IMR-90 (cell line): ENCODE measurements around the gene FANK1.

ENCODE experiments used
- FOS ChIP-seq: fragments of 150-350 bp; IDR thresholded peaks from 2 replicates; pipeline ENCODE4 v1.6.1; 2016; ENCODE audit warnings: low read depth, low read length
- MAFK ChIP-seq: IDR thresholded peaks from 2 replicates; pipeline ENCODE4 v1.6.1; 2012; ENCODE audit warnings: low read depth, low read length, improper control_type of control experiment
- POLR2A ChIP-seq: IDR thresholded peaks from 2 replicates; pipeline ENCODE4 v1.6.1; 2012; ENCODE audit warnings: mild to moderate bottlenecking, low read depth, low read length
- TF ChIP-seq, protein P1 (sequence below): conservative IDR thresholded peaks from 2 replicates; pipeline ENCODE4 v1.5.1; 2012; ENCODE audit warnings: mild to moderate bottlenecking, low read depth, low read length, improper control_type of control experiment
- TF ChIP-seq, protein P2 (sequence below): fragments of 150-350 bp; IDR thresholded peaks from 2 replicates; pipeline ENCODE4 v1.6.1; 2016; ENCODE audit warnings: low read depth, mild to moderate bottlenecking, low read length, moderate library complexity, borderline replicate concordance

DNA sequence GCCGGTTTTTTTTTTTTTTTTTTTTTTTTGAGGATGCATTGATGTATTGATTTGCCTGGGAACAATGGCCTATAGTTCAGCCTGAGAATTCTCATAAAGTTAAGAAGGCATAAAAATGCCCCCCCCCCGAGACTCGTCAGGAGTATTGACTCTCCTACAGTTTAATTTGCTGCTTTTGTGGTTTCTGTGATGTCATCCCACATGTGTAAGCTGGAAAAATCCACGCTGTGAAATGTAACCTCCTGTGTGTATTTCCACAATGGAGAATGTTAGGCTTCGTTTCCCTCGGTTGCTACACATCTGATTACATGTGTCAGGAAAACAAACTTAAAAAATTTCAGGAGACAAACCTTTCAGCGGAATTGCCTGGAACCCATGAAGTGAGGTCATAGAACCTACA is 117.9 kb downstream of the FANK1 start:
- TF ChIP-seq, protein P1, sequence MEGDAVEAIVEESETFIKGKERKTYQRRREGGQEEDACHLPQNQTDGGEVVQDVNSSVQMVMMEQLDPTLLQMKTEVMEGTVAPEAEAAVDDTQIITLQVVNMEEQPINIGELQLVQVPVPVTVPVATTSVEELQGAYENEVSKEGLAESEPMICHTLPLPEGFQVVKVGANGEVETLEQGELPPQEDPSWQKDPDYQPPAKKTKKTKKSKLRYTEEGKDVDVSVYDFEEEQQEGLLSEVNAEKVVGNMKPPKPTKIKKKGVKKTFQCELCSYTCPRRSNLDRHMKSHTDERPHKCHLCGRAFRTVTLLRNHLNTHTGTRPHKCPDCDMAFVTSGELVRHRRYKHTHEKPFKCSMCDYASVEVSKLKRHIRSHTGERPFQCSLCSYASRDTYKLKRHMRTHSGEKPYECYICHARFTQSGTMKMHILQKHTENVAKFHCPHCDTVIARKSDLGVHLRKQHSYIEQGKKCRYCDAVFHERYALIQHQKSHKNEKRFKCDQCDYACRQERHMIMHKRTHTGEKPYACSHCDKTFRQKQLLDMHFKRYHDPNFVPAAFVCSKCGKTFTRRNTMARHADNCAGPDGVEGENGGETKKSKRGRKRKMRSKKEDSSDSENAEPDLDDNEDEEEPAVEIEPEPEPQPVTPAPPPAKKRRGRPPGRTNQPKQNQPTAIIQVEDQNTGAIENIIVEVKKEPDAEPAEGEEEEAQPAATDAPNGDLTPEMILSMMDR: no peak
- TF ChIP-seq FOS: no peak
- no peak for TF ChIP-seq MAFK
- TF ChIP-seq, protein P2, sequence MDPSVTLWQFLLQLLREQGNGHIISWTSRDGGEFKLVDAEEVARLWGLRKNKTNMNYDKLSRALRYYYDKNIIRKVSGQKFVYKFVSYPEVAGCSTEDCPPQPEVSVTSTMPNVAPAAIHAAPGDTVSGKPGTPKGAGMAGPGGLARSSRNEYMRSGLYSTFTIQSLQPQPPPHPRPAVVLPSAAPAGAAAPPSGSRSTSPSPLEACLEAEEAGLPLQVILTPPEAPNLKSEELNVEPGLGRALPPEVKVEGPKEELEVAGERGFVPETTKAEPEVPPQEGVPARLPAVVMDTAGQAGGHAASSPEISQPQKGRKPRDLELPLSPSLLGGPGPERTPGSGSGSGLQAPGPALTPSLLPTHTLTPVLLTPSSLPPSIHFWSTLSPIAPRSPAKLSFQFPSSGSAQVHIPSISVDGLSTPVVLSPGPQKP: no peak
- no peak for TF ChIP-seq POLR2A
